NCI-H345 (cell line): ENCODE data around the gene FCGR3B.
"Not testable (repeated sequence)": the region's sequence is repeated elsewhere in the genome, so short reads cannot be mapped to it uniquely, and the experiment has no call there.

Experiments
- DNase-seq: peaks from one replicate; lab custom pipeline; 2025; lab: John Stamatoyannopoulos, UW

Gene FCGR3B

DNA sequence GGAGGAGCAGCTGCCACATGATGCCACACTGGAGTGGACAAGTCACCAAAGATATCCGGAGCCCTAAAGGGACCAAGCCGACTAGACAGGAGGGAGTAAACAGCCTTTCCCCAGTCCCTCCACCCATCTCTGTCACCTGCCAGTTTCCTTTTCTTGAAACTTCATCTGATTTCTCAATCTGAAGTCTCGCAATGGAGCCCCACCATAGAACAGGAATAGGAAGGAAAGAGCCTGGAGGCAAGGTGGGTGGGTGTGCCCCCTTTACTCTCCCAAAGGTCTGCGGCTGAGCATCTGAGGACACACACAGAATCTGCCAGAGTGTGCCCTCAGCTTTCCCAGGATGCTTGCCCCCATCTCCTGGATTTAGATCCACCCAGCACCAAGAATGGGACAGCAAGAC lies at the start of gene FCGR3B:
Gene FCGR3B, minus strand, starts transcription at position 101 of the 400 bp plus-strand sequence. Its CDS starts 82 bp downstream, at position 19.
- no peak for DNase-seq

DNA sequence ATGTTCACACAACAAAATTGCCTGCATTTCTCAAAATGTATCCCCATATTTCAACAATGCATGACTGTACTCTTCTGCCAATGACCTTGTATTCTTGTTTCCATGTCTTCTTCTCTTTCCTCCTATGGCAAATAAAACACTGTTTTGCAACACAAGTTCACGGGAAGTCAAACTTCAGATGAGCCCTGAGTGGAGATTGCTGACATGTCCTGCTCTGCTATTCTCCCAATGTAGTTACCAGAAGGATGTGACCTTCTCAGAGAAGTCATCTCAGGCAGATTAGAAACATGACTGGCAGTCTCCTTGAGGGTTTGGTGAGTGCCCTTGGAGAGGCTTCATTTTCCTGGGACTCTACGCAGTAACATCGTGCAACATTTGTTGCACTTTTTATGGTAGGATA lies 47.5 kb upstream of the FCGR3B start:
- no peak for DNase-seq

DNA sequence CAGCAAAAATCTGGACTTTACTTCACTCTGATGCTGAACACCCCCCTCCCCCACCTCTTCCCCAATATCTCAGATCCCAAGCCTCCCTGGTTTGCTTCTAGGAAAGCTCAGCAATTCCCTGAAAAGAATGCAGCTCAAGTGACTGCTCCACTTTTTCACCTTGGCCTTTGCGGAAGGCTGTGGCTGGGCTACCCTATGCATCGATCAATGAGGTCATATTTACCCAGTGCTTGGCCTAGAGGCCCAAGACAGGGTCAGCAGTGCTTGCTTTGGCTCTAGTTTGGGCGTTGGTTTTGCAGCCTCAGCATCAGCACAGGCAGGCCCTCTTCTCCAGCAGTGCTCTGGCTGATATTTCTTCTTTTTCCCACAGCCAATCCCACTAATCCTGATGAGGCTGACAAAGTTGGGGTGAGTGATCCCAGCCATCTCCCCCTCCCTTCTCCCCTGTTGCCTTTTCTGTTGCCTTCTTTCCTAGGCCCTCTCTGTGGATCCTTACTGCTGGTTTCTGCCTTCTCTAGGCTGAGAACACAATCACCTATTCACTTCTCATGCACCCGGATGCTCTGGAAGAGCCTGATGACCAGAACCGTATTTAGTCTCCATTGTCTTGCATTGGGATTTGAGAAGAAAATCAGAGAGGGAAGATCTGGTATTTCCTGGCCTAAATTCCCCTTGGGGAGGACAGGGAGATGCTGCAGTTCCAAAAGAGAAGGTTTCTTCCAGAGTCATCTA lies 46.1 kb upstream of the FCGR3B start:
- DNase-seq, result no peak

DNA sequence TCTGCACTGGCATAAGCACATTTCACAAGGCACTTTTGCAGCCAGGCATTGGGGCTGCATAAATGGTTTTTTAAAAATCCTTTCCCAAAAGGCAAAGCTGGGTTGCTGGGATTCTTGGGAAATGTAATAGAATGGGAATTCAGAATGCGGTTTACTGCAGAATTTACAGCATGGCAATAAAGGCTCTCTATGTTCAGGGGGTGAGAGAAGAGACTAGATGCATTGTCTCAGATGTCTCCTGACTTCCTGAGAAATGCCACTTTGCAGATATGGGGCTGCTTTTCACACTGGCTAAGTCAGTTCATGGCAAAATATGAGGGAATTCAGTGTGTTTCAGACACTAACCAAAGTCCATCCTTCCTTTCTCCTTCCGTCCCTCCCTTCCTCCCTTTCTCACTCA lies 45.5 kb upstream of the FCGR3B start:
- no peak for DNase-seq

DNA sequence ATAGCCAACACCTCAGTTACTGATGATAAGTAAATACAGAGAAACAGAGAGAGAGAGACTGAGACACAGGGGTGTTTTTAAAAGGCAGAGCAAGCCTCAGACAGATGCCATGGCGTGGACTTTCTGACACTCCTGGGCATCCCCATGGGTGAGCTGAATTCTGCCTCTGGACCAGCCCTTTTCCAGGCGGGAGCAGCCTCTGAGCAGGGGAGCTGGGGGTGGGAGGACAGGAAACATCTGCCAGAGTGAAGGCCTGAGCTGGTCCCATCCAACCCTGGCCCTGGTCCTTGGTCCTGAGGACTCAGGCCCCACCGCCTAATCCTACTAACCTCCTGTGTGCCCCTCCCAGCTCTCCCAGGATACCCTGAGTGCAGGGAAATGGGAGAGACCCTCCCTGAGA lies 43.9 kb upstream of the FCGR3B start:
- DNase-seq, result not testable (repeated sequence)

DNA sequence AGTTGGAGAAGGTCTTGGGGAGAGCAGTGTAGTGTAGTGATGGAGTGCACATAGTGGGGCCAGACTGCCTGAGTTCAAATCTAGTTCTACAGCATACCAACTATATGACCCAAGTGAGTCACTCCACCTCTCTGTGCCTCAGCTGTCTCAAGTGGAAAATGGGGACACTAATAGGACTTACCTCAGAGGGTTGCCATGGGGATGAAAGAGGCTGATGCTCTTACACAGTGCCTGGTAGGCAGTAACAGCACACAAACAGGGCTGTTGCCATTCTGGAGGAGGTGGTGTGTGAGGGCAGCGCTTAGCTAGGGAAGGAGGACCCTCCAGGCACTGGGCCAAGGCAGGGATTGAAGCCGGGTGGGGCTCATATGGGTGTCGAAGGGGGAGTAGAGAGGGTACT lies 43.5 kb upstream of the FCGR3B start:
- not testable (repeated sequence) for DNase-seq

DNA sequence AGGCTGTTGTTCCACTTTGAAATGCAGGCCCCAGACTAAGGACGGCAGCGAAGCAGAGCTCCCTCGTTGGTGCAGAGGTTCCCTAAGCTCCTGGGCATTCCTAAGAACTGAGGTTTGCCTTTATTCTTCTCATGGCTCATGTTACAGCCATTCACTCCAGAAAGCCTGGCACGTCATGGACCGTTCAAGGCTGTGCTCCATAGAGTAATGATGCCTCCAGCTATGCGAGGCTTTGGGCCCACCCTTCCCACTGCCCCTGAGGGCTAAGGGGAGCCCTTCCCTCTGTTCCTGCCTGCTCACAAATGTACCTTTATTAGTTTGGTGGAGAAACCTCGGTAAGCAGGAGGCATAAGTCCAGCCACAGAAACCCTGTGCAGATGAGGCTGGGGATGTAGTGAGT lies 42.5 kb upstream of the FCGR3B start:
- DNase-seq, result not testable (repeated sequence)

DNA sequence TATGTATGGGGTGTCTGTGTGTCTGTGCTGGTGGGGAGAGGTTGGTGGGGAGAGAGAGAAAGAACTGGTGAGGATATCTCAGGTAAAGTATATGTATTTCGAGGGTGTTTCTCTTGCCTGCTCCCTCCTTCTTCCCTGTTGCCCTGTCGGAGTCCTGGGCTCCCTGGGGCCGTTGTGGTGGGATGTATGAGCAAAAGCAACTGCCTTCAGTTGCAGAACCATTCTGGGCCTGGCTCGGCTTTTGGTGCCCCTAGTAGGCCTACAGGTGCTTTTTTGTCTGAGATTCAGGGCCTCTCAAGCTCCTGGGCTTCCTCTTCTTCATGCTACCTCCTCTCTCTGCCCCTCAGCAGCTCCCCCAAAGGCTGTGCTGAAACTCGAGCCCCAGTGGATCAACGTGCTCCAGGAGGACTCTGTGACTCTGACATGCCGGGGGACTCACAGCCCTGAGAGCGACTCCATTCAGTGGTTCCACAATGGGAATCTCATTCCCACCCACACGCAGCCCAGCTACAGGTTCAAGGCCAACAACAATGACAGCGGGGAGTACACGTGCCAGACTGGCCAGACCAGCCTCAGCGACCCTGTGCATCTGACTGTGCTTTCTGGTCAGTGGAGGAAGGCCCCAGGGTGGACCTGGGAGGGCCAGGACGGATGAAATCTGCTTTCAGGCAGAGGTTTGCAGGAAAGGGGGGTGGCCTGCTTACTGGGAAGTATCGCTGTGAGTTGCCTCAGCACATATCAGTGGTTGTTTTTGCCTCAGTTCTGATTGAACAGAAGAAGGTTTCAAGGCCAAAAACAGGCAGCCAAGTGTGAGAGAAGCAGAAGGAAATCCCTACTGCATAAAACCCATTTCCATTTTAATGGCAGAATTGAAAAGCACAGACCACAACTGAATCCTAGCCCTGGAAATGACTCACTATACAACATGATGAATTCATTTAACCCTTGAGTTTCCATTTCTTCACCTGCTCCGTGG lies 40.4 kb upstream of the FCGR3B start:
- not testable (repeated sequence) for DNase-seq

DNA sequence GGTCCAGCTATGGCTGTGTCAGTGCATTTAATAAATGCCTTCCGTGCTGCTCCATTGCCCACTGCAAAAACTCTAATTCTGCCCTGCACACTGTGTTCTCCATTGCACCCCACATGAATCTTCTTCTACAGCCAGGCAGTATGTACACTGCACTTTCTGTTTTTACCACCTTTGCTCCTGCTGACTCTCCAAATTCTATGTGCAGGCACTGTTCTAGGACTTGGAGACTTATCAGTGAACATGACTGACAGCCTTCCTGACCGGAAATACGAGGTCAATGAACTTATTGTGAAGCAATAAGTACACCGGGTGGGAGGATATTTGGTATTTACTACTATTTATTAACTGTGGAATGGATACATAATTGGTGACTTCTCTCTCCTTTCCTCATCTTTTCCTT lies 33.7 kb upstream of the FCGR3B start:
- not testable (repeated sequence) for DNase-seq

DNA sequence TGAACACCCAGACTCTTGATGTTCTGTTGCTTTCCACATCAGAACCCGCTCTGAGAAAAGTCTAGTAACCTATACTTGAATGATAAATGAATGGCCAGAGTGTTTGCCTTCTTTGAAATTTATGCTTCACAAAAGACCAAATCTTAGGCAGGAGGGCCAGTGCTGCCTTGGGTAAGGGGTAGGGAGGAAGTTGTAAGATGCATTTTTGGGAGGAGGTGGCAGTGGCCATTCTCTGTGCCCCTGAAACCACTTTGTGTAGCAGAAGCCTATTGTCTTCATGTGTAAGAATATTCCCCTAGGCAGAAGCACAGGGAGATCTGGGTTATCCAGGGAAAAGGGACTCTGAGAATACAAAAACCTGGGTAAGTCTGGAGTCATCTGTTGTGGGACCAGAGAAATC lies 32.6 kb upstream of the FCGR3B start:
- DNase-seq, result not testable (repeated sequence)

DNA sequence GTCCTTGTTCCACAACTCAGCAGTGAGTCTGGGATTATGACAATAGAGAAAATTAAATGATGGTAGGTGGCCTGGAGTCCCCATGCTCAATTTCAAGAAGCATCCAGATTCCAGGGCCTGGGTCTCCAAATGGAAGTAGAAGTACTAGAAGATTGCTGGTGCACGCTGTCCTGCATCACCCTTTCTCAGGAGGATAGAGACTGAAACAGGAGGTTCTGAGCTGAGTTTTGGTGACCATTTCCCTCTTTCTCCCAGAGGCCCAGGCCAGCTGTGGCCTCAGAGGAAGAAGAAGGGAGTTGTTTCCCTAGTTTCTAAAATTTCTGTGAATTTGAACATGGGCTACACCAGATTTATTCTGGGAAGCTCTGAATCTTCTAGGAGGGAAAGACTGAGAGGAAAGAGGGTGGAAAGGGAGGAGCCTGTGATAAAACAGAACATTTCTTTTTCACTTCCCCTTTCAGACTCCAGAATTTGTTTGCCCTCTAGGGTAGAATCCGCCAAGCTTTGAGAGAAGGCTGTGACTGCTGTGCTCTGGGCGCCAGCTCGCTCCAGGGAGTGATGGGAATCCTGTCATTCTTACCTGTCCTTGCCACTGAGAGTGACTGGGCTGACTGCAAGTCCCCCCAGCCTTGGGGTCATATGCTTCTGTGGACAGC lies 31.8 kb upstream of the FCGR3B start, which contains the start of gene FCGR2B:
Gene FCGR2B, plus strand, starts transcription at position 460 of the 656 bp plus-strand sequence. Its CDS starts 99 bp downstream, at position 559.
- not testable (repeated sequence) for DNase-seq

DNA sequence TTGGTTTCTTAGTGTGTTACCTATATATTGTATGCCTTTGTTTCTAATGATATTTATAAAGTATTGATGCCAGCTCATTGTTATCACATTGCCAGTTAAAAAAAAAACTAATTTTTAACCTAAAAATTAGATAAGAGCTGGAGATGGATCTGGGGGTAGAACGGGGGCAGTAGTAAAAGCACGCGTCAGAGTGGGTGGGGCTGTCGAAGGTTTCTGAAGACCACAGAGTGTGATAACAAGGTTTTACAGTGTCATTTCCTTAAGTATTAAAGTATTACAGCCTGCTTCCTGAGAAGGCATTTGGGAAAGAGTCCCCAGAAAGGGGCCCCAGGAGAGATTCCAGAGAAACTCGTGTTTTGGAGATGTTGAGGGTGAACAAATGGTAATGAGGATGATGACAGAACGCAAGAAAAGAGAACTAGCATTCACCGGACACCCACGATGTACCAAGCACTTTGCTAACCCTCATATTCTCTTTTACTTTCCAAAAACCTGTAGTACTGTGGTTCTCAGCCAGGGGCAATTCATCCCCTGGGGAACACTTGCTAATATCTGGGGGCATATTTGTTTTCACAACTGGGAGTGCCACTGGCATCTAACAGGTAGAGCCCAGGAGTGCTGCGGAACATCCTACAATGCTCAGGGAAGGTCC lies 30.8 kb upstream of the FCGR3B start:
- DNase-seq, result not testable (repeated sequence)

DNA sequence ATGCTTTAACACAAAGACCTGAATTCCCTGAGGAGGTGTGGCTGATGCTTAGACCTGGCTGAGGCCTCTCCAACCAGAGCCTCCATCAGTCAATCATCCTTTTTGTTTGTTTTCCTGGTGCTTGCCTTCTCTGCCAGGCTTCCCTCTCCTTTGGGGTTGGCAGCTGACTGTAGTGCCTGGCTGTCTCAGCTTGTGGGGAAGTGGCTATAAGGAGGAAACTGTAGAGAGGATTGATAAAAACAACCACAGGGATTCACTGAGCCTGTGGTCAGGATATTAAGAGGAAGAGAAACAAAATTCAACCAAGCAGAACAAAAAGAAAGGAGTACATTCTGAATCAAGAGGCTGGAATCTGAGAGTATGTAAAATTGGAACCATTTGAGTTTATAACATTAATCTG lies 27.5 kb upstream of the FCGR3B start:
- DNase-seq, result not testable (repeated sequence)

DNA sequence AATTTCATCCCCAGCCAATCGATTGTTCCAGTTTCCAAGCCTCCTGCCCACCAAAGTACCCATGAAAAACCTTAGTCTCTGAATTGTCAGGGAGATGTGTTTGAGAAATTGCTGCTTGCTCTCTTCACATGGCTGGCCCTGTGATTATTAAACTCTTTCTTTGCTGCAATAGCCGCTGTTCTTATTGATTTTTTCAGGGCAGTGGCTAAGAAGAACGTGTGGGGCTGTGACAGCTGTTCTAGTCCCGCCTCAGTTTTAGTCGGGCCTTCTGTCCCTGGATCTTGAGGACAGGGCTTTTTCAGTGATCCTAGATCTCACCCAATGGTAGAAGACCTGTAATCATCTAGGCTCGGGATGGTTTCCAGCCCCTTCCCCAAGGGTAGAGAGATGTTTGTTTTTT lies 23.0 kb upstream of the FCGR3B start:
- not testable (repeated sequence) for DNase-seq

DNA sequence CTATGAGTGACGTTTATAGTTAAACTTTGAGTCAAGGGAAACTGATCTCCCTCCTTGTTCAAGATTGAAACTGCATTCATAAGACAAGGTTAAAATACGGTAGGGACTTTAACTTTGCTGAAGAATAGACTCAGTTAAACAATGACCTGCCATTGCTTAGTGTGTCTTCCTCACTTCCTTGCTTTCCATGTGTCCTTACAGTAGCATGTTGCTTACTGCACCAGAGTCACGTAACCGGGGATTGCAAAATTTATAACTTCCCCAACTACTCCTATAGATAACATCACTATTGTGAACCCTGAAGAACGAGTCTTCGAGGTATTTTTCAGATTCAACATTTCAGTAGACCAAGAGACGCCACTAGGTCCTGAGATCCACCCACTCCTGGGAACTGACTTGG lies 22.6 kb upstream of the FCGR3B start:
- DNase-seq, result not testable (repeated sequence)

DNA sequence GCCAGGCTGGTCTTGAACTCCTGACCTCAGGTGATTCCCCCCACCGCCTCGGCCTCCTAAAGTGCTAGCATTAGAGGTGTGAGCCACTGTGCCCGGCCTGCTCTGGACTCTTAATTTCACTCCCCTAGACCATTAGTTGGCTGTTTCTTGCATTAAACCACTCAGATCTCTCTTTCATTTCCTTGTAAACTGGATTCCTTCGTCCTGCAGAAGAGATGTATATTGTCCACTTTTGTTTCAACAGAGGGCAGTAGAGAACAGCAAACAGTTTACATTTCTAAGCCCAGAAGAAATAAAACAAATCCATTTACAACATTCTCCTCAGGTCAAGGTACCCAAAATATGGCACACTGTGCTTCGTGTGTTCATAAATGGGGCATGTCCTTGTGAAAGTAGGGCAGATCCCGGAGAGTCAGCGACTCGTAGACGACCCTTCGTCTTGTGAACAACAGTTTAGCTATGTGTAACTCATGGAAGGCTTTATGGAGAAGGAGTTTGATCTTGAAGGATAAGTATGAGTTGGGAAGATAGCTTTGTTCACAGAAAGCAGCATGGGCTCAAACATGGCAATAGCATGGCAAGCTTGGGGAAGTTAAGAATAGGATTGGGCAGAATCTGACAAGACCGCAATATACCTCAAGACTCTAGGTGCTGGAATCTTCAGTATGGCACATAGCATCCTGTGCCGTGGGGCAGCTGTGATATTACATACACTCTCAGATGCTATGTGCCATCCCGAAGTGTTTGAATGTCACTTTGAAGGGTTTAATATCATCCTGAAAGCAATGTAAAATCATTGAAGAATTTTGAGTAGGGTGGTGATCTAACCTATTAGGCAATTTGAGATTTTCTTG lies 16.8 kb upstream of the FCGR3B start:
- not testable (repeated sequence) for DNase-seq

DNA sequence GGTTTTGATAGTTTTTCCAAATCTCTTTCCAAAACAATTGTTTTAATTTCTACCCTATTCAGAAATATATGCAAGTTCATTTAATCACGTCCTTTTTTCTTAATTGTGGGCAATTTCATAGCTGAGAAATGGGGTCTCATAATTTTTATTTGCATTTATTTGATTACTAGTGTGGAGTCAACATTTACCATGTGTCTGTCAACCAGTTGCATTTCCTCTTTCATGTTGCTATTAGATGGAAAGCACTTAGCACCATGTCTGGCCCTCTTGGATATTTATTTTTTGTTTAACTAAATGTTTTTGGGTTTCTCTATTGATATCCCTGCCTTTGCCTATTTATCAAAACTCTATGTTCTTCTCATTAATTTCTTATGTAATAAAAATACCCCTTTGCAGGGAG lies 13.9 kb upstream of the FCGR3B start:
- not testable (repeated sequence) for DNase-seq

DNA sequence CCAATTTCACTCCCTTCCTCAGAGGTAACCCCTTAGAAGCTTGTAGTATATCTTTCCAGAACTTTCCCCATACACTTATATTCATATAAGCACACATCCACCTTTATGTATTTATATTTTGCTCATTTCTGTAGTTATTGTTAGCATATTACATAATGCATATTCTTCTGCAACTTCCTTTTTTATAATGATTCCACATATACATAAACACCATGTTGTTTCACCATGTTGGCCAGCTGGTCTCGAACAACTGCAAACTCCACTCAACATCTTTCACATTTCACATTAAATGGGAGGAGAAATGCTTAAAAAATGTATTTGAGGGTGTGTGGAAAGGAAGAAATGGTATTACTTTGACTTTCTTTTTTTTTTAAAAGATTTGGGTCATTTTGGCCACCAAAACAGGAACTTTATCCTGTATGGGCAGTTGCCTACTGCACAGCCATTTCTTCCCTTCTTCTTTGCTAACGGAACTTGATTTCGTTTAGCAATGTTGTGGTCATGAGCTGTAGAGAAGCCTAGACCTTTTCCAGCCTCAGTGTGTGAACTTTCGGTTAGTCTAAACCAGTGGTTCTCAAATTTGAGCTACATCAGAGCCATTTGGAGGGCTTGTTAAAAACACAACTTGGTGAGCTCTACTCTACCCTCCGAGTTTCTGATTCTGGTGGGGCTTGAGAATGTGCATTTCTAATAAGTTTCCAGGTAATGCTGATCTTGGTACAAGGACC lies 12.7 kb upstream of the FCGR3B start:
- not testable (repeated sequence) for DNase-seq

DNA sequence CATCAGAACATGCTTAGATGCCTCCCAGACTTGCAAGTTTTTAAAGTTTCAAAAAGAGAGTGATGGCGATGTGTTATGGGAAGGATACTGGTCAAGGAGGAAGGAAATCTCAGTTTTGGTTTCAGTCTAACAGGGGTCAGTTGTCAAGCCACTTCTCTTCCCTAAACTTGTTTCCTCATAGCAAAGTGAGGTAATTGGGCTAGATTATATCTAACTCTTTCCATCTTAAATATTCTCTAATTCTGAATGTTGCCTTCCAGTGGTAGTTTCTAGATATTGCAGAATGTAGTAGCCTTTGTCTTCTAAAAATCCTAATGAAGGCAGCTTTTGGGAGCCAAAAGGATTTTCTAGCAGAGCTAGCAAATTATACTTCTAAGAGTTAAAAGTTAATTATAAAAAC lies 11.7 kb upstream of the FCGR3B start:
- not testable (repeated sequence) for DNase-seq

DNA sequence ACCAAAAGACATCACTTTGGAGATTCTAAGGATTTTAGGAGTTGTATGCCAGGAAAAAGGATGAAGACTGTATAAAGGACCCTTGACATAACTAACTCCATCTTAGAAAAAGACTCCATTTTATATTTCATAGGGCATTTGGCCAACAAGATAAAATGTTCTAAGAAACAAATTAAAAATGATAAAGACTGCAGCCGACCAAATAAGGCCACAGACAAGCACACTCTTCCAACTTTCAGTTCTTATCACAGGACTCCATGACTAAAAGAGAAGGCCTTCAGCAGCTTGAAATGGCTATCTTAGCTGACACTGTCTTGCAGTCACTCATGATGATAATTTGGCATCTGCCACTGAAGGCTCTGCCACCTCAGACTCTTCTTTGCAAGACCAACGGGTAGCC lies 8.2 kb upstream of the FCGR3B start:
- DNase-seq, result not testable (repeated sequence)
